Brain microvascular endothelial cell (primary cell): ENCODE results near the gene ATP1A4.

Source experiments
- DNase-seq: peaks from one replicate; pipeline ENCODE4 v3.0.0-alpha.2; 2020
- H3K27ac ChIP-seq: fragments of 250-450 bp; sonication (Bioruptor Pico); 2 replicates; pipeline ENCODE4 v1.5.1; 2020; ENCODE audit warnings: mild to moderate bottlenecking, moderate library complexity
- H3K27me3 ChIP-seq: fragments of 250-450 bp; sonication (Bioruptor Pico); replicated peaks from 2 replicates; pipeline ENCODE4 v1.5.1; 2020; ENCODE audit warnings: mild to moderate bottlenecking
- H3K36me3 ChIP-seq: fragments of 250-450 bp; sonication (Bioruptor Pico); replicated peaks from 2 replicates; pipeline ENCODE4 v1.5.1; 2020; ENCODE audit warnings: mild to moderate bottlenecking
- H3K4me3 ChIP-seq: 2 replicates; pipeline ENCODE4 v1.5.1; 2011; ENCODE audit warnings: low read depth, mild to moderate bottlenecking, control low read depth, low read length, moderate library complexity
- CTCF ChIP-seq: IDR thresholded peaks from 2 replicates; pipeline ENCODE4 v1.5.1; 2011; ENCODE audit warnings: low read depth, mild to moderate bottlenecking, moderate library complexity, low read length, control low read depth, inconsistent platforms; ENCODE audit errors: missing control alignments
- in situ Hi-C: cut with HindIII; loops from 2 replicates; pipeline ENCODE4 v1.10.0; 2017; ENCODE audit warnings: low sequenced_read_pairs, low pct_ligation_motif_present

Gene ATP1A4

GRCh38 chr1:160114085-160114484 is 37.3 kb upstream of the ATP1A4 start:
- Histone ChIP-seq H3K36me3 (no peaks in the 10 kb centered on the region), H3K27ac (no peak overlapping the region), H3K27me3 (peaks cover 47% of the 10 kb centered on the region), H3K4me3 (no peak overlapping the region)
- no peak for TF ChIP-seq CTCF
- no peak for DNase-seq
- in situ Hi-C loops: no loop called here

GRCh38 chr1:160115545-160116282 is 35.7 kb upstream of the ATP1A4 start, which contains the start of gene ATP1A2:
ATP1A2 (plus strand) TSS chr1:160115759; CDS start chr1:160115862, 103 bp downstream.
- Histone ChIP-seq H3K27me3 (peaks cover 38% of the 10 kb centered on the region), H3K27ac (no peak within 1 kb of the TSS), H3K4me3 (no peak within 1 kb of the TSS), H3K36me3 (no peaks in the 10 kb centered on the region)
- in situ Hi-C loops: no loop called here
- no peak for DNase-seq
- TF ChIP-seq CTCF: no peak

- no peak for DNase-seq
- in situ Hi-C loops: no loop called here
- Histone ChIP-seq H3K4me3 (no peak overlapping the region), H3K36me3 (no peaks in the 10 kb centered on the region), H3K27ac (no peak overlapping the region), H3K27me3 (peaks cover 38% of the 10 kb centered on the region)
- TF ChIP-seq CTCF: no peak
Measured at GRCh38 chr1:160116283-160117147, 34.9 kb upstream of the ATP1A4 start.

- no peak for TF ChIP-seq CTCF
- DNase-seq: no peak
- Histone ChIP-seq H3K36me3 (no peaks in the 10 kb centered on the region), H3K27me3 (peaks cover 36% of the 10 kb centered on the region), H3K4me3 (no peak overlapping the region), H3K27ac (no peak overlapping the region)
- in situ Hi-C loops: no loop called here
Measured at GRCh38 chr1:160117300-160117699, 34.1 kb upstream of the ATP1A4 start.

- H3K4me3 ChIP-seq: no peak overlapping the region
- no peak for TF ChIP-seq CTCF
- H3K36me3 ChIP-seq: no peaks in the 10 kb centered on the region
- in situ Hi-C loops: no loop called here
- DNase-seq: no peak
- peaks cover 36% of the 10 kb centered on the region for H3K27me3 ChIP-seq
- no peak overlapping the region for H3K27ac ChIP-seq
Measured at GRCh38 chr1:160117709-160118183, 33.7 kb upstream of the ATP1A4 start.
